Mammary epithelial cell (primary cell): ENCODE results near the gene TCOF1.

Experiments
- CTCF ChIP-seq, 2 donors: IDR thresholded peaks in 1 of 2; conservative IDR thresholded peaks in 1 of 2; 2 replicates each; pipeline ENCODE4 v1.5.1; 2011 to 2012; ENCODE audit warnings: inconsistent platforms in 2 of 2, low read length in 2 of 2, mild to moderate bottlenecking in 2 of 2, control low read depth in 1 of 2, low read depth in 1 of 2; ENCODE audit not compliant: insufficient read depth in 1 of 2; ENCODE audit errors: extremely low read depth in 1 of 2
- EZH2 ChIP-seq: IDR thresholded peaks from 2 replicates; pipeline ENCODE4 v1.6.1; 2012; ENCODE audit warnings: low read length, inconsistent platforms, borderline replicate concordance

GRCh38 chr5:150364004-150364403, 6.5 kb downstream of the TCOF1 start:
- TF ChIP-seq EZH2: no peak
- TF ChIP-seq CTCF (conservative IDR thresholded peaks at IDR 0.05 in 1 of 2, IDR thresholded peaks at IDR 0.05 in 1 of 2; ENCODE audit: extremely low read depth in 1 of 2, insufficient read depth in 1 of 2, low read depth in 1 of 2, low read length in 2 of 2): no peak
